IMR-90 (cell line): ENCODE data around the gene RRP8. TPM values are rescaled to one million over a fixed set of nuclear protein-coding genes. Genes with fewer than 3 reads are reported as not detected.

Experiments used
- ATAC-seq: fragments of 200-7000 bp; cut with Tn5 transposase; 2 replicates; pipeline ENCODE4 v1.9.1; 2020; ENCODE audit warnings: low read depth, mild to moderate bottlenecking, moderate library complexity
- BruUV-seq: library from RNA; stranded (reverse); fragments of 400-500 nt; replicated peaks from 2 replicates; lab custom pipeline; 2021; lab: Mats Ljungman, UMichigan
- CTCF ChIA-PET: fragments of 300-600 bp; formaldehyde crosslinking; extraction: SDS; loops from one replicate; lab custom pipeline; 2021; ENCODE audit warnings: antibody characterized with exemption; lab: Yijun Ruan, JAX
- POLR2A ChIA-PET: fragments of 300-600 bp; sonication (Branson Sonifier 250); formaldehyde crosslinking; loops from one replicate; lab custom pipeline; 2022; ENCODE audit warnings: antibody characterized with exemption; ENCODE audit not compliant: unreplicated experiment; lab: Charles Lee
- DNase-seq: peaks from one replicate; pipeline ENCODE4 v3.0.0; 2013
- H2AFZ ChIP-seq: replicated peaks from 2 replicates; pipeline ENCODE3; 2013; ENCODE audit warnings: low read length, mild to moderate bottlenecking; ENCODE audit not compliant: poor library complexity
- H2AK5ac ChIP-seq: 2 replicates; pipeline ENCODE4 v1.6.1; 2013; ENCODE audit warnings: low read depth, low read length, inconsistent platforms
- H2AK9ac ChIP-seq: replicated peaks from 2 replicates; pipeline ENCODE3; 2013; ENCODE audit warnings: mild to moderate bottlenecking, low read depth, low read length, moderate library complexity; ENCODE audit not compliant: poor library complexity
- H2BK120ac ChIP-seq: 2 replicates; pipeline ENCODE4 v1.6.1; 2013; ENCODE audit warnings: low read depth, low read length, inconsistent platforms
- H2BK15ac ChIP-seq: 3 replicates; pipeline ENCODE4 v1.6.1; 2013; ENCODE audit warnings: low read depth, low read length, inconsistent platforms
- H2BK20ac ChIP-seq: 2 replicates; pipeline ENCODE4 v1.6.1; 2013; ENCODE audit warnings: low read depth, mild to moderate bottlenecking, inconsistent platforms, low read length, moderate library complexity
- H2BK5ac ChIP-seq: 2 replicates; pipeline ENCODE4 v1.6.1; 2013; ENCODE audit warnings: mild to moderate bottlenecking, low read depth, low read length, inconsistent platforms; ENCODE audit not compliant: poor library complexity, severe bottlenecking
- H3K14ac ChIP-seq: replicated peaks from 2 replicates; pipeline ENCODE4 v1.6.1; 2013; ENCODE audit warnings: low read depth, low read length, inconsistent platforms
- H3K18ac ChIP-seq: 2 replicates; pipeline ENCODE4 v1.6.1; 2013; ENCODE audit warnings: low read depth, low read length, control low read depth
- H3K23ac ChIP-seq: 2 replicates; pipeline ENCODE4 v1.6.1; 2013; ENCODE audit warnings: low read depth, low read length, inconsistent platforms
- H3K27ac ChIP-seq: 2 replicates; pipeline ENCODE4 v1.5.1; 2013; ENCODE audit warnings: mild to moderate bottlenecking, control low read depth, low read length; ENCODE audit not compliant: insufficient read depth
- H3K27me3 ChIP-seq: 2 replicates; pipeline ENCODE4 v1.6.1; 2013; ENCODE audit warnings: low read length; ENCODE audit not compliant: control insufficient read depth, insufficient read depth
- H3K36me3 ChIP-seq: 2 replicates; pipeline ENCODE4 v1.6.1; 2013; ENCODE audit warnings: low read length, mixed read lengths; ENCODE audit not compliant: control insufficient read depth, insufficient read depth
- H3K4ac ChIP-seq: 2 replicates; pipeline ENCODE4 v1.6.1; 2013; ENCODE audit warnings: low read depth, low read length, inconsistent platforms
- H3K4me1 ChIP-seq: 2 replicates; pipeline ENCODE4 v1.6.1; 2013; ENCODE audit warnings: low read length, mixed read lengths; ENCODE audit not compliant: control insufficient read depth, insufficient read depth
- H3K4me2 ChIP-seq: 2 replicates; pipeline ENCODE4 v1.6.1; 2013; ENCODE audit warnings: low read depth, mild to moderate bottlenecking, control low read depth, low read length, moderate library complexity
- H3K4me3 ChIP-seq: 2 replicates; pipeline ENCODE4 v1.5.1; 2013; ENCODE audit warnings: low read depth, mild to moderate bottlenecking, control low read depth, low read length, moderate library complexity; ENCODE audit not compliant: insufficient read depth
- H3K56ac ChIP-seq: 2 replicates; pipeline ENCODE4 v1.6.1; 2013; ENCODE audit warnings: low read length, inconsistent platforms; ENCODE audit not compliant: insufficient read depth; ENCODE audit errors: extremely low read depth
- H3K79me1 ChIP-seq, 2 experiments: 2 replicates each; pipeline ENCODE4 v1.6.1; 2013; ENCODE audit warnings: low read length in 2 of 2, inconsistent platforms in 1 of 2, low read depth in 1 of 2
- H3K9ac ChIP-seq: 2 replicates; pipeline ENCODE4 v1.6.1; 2013; ENCODE audit warnings: low read depth, low read length, control low read depth
- H3K9me1 ChIP-seq: 2 replicates; pipeline ENCODE4 v1.6.1; 2013; ENCODE audit warnings: low read length, inconsistent platforms; ENCODE audit not compliant: insufficient read depth
- H3K9me3 ChIP-seq: 2 replicates; pipeline ENCODE4 v1.6.1; 2013; ENCODE audit warnings: low read length; ENCODE audit not compliant: control insufficient read depth, insufficient read depth
- H4K20me1 ChIP-seq: 2 replicates; pipeline ENCODE4 v1.6.1; 2013; ENCODE audit warnings: low read length, inconsistent platforms; ENCODE audit not compliant: insufficient read depth
- H4K5ac ChIP-seq: 2 replicates; pipeline ENCODE4 v1.6.1; 2013; ENCODE audit warnings: mild to moderate bottlenecking, low read depth, low read length, control low read depth
- H4K8ac ChIP-seq, 2 experiments: 2 replicates each; pipeline ENCODE4 v1.6.1; 2013; ENCODE audit warnings: low read depth in 2 of 2, low read length in 2 of 2, control low read depth in 1 of 2, inconsistent platforms in 1 of 2
- H4K91ac ChIP-seq: 2 replicates; pipeline ENCODE4 v1.6.1; 2013; ENCODE audit warnings: low read depth, low read length, inconsistent platforms; ENCODE audit not compliant: insufficient read depth
- CEBPB ChIP-seq: IDR thresholded peaks from 2 replicates; pipeline ENCODE4 v1.6.1; 2012; ENCODE audit warnings: low read depth, low read length, improper control_type of control experiment
- FOS ChIP-seq: fragments of 150-350 bp; IDR thresholded peaks from 2 replicates; pipeline ENCODE4 v1.6.1; 2016; ENCODE audit warnings: low read depth, low read length
- POLR2A ChIP-seq: IDR thresholded peaks from 2 replicates; pipeline ENCODE4 v1.6.1; 2012; ENCODE audit warnings: mild to moderate bottlenecking, low read depth, low read length
- RCOR1 ChIP-seq: IDR thresholded peaks from 2 replicates; pipeline ENCODE4 v1.6.1; 2012; ENCODE audit warnings: mild to moderate bottlenecking, low read length, improper control_type of control experiment; ENCODE audit not compliant: insufficient replicate concordance
- RFX5 ChIP-seq: IDR thresholded peaks from 2 replicates; pipeline ENCODE4 v1.8.0; 2012; ENCODE audit warnings: low read depth, mild to moderate bottlenecking, low read length, moderate library complexity
- WGBS, 2 experiments: methylation state at CpG; one replicate each; pipeline versions ENCODE4 v1.1.5 to v1.1.7; 2013; ENCODE audit warnings: missing lambda C conversion rate in 2 of 2; ENCODE audit not compliant: insufficient read length in 1 of 2; ENCODE audit errors: extremely low coverage in 2 of 2; 5-methylcytosine and 5-hydroxymethylcytosine counted together
- dilution Hi-C: fragments of 300-500 bp; cut with HindIII; formaldehyde crosslinking; loops from one replicate; pipeline ENCODE4 v1.14.3; 2018; ENCODE audit warnings: low sequenced_read_pairs; ENCODE audit not compliant: unreplicated experiment
- in situ Hi-C: fragments of 300-500 bp; cut with MboI; formaldehyde crosslinking; loops from 3 replicates; pipeline ENCODE4 v1.14.3; 2019; ENCODE audit warnings: low sequenced_read_pairs, inconsistent platforms, mixed read lengths
- intact Hi-C: fragments of 100-400 bp; cut with micrococcal nuclease; formaldehyde crosslinking; loops from 2 replicates; pipeline ENCODE4 v1.10.0; 2022
- polyA plus RNA-seq, 3 experiments: library from polyadenylated mRNA; depleted of rRNA; stranded (reverse); fragments of >200 nt; gene quantifications; 2 replicates each; pipeline ENCODE4 v1.2.3, GENCODE V29; 2012; ENCODE audit warnings: low replicate concordance in 1 of 3
- total RNA-seq: library from RNA; depleted of rRNA; stranded (reverse); fragments of >200 nt; gene quantifications from 2 replicates; pipeline ENCODE4 v1.2.3, GENCODE V29; 2012

The RRP8 gene
- total and polyA plus RNA-seq, 2 of the 4 experiments (the other 2 are of a cell fraction) = 10.8 to 11.5 TPM

- in situ Hi-C loops (loop anchor here (5.0 kb wide), 1 partner anchor 67 kb away; the partner anchor contains the start of gene MRPL17), dilution Hi-C loops (no loop called here), intact Hi-C loops (loop anchor here (5.0 kb wide), 1 partner anchor 142 kb away; no protein-coding TSS in a partner anchor)
- Histone ChIP-seq H4K91ac (no peak overlapping the region), H3K9ac (no peak overlapping the region), H2BK20ac (no peak overlapping the region), H3K9me1 (peaks cover 20% of the 10 kb centered on the region), H3K4ac (no peak overlapping the region), H3K79me1 (peaks cover 16 to 74% of the 10 kb centered on the region in 2 experiments), H4K20me1 (peaks cover 12% of the 10 kb centered on the region), H2AFZ (no peak overlapping the region), H3K18ac (no peak overlapping the region), H3K56ac (no peak overlapping the region), H2BK120ac (no peak overlapping the region), H3K27ac (no peak overlapping the region), H3K4me1 (peaks cover 16% of the 10 kb centered on the region), H4K5ac (no peak overlapping the region), H2AK9ac (peak overlapping the region; percentile 20), H2AK5ac (no peak overlapping the region), H2BK5ac (no peak overlapping the region), H3K9me3 (no peaks in the 10 kb centered on the region), H3K23ac (no peak overlapping the region), H3K27me3 (no peaks in the 10 kb centered on the region), H3K4me2 (no peak overlapping the region), H3K4me3 (no peak overlapping the region), H3K36me3 (peaks cover 39% of the 10 kb centered on the region), H3K14ac (no peak overlapping the region), H4K8ac (no peak overlapping the region), H2BK15ac (no peak overlapping the region)
- ChIA-PET CTCF (no interaction called here), POLR2A (no interaction called here)
- no peak for TF ChIP-seq RFX5
- TF ChIP-seq RCOR1 = no peak
- no peak for TF ChIP-seq CEBPB
- TF ChIP-seq POLR2A = no peak
- TF ChIP-seq FOS = no peak
- WGBS, 2 experiments = 100% methylated on average over 3 of the region's 5 CpGs; no CpG with 5 or more reads in 1 of the 2 experiments
- ATAC-seq (no peak), DNase-seq (no peak)
- no TSS peak for BruUV-seq
Observed at GRCh38 chr11:6615046-6615445, 11.6 kb upstream of the RRP8 start.
